HUDEP-2 (cell line): ENCODE data around the gene CTIF.

Source experiments
- DNase-seq, 76 experiments: peaks; one replicate each; lab custom pipeline; 2025; ENCODE audit not compliant: unreplicated experiment in 76 of 76; lab: John Stamatoyannopoulos, UW

CTIF gene

GRCh38 chr18:48902023-48902855, 363.4 kb downstream of the CTIF start:
- peak in 8 of 76 experiments; percentile 12 to 57 (median 44) for DNase-seq

- DNase-seq, result no peak
Measured at GRCh38 chr18:48902856-48903601, 364.2 kb downstream of the CTIF start.

DNA sequence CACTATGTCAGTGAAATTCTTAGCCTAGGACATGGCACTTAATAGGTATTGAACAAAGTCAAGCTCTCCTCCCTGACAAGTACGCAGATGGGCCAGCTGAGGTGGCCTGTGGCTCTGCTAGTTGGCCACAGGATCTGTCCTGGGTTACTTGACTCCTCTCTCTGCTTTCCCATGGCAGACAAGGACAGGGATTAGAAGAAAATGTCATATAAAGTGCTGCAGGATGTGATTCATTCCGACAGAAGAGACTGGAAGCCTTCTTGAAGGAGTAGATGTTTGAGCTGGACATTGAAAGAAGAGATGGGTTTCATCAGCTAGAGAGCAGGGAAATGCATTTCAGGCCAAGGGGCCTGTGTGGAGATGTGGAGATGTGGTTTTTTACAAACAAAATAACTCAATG, 365.3 kb downstream of the CTIF start:
- no peak for DNase-seq

GRCh38 chr18:48904847-48905394, 366.1 kb downstream of the CTIF start:
- DNase-seq, result no peak

- DNase-seq, result no peak
Measured at GRCh38 chr18:48905513-48905912, 366.7 kb downstream of the CTIF start.

DNA sequence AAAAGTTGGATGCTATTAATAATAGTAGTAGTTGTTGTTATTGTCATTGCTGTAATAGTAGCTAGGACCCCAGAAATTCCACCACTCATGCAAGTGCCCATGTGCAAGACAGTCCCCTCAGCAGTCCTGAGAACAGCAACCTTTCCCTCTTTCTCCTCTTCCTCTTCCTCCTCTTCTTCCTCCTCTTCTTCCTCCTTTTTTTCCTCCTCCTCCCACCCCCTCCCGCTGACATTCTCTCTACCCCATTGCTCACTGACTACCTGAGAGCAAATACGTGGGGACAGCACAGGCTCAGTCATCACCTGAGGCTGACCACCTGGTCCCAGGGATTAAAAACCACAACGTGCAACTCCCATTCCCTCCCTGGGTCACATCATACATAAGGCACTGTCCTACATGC, 370.1 kb downstream of the CTIF start:
- no peak for DNase-seq

DNA sequence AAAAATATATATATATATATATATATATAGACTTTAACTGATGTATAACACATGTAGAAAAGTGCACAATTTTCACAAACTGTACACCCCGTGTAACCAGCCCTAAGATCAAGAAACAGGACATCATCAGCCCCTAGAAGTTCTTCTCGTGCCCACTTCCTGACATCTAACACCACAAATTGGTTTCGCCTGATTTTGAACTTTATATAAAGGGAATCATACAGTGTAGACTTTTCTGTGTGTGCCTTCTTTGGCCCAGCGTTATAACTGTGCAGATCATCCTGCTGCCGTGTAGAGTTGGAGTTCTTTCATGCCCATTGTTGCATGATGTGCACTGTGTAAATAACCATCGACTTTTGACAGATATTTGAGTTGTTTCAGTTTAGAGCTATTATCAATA, 370.9 kb downstream of the CTIF start:
- no peak for DNase-seq

DNA sequence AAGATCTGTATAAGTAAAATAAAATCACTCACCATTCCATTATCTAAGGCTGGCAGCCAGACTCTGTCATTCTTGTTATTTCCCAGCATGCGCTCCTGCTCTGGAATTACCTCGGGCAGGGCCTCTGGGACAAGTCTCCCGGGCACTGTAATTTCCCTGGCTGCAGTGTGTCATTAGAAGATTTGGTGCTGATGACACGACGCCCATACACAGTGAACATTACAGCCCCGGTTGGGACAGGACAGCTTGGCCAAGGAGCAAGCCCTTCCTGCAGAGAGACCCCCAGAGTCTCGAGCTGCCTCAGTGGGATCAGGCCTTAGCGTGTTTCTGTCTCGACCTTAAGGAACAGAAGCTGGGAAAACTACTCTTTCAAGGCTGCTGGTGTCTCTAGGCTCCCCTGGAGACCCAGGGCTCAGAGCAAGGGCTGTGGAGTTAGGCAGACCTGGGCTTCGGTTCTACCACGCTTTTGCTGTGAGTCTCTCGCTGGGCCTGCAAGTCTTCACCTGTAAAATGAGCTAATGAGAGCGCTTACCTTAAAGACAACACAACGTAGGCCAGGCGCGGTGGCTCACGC, 372.2 kb downstream of the CTIF start:
- DNase-seq, result no peak
